H1 (cell line): ENCODE data around the gene CARD14. TPM values are rescaled to one million over a fixed set of nuclear protein-coding genes. Genes with fewer than 3 reads are reported as not detected.

Experiments
- GABPA ChIP-seq: IDR thresholded peaks from 2 replicates; pipeline ENCODE4 v1.6.1; 2011; ENCODE audit warnings: mild to moderate bottlenecking, low read length, moderate library complexity, borderline replicate concordance; ENCODE audit not compliant: insufficient read depth
- JUN ChIP-seq: IDR thresholded peaks from 2 replicates; pipeline ENCODE4 v1.6.1; 2011; ENCODE audit warnings: low read depth, mild to moderate bottlenecking, improper control_type of control experiment, low read length
- KDM4A ChIP-seq: IDR thresholded peaks from one replicate; pipeline ENCODE4 v1.7.1; 2012; ENCODE audit warnings: low read depth, mild to moderate bottlenecking, moderate library complexity, low read length, inconsistent platforms; ENCODE audit not compliant: severe bottlenecking
- POLR2A ChIP-seq, 2 experiments: IDR thresholded peaks; 1 replicate in 1 of 2; 2 replicates in 1 of 2; pipeline ENCODE4 v1.6.1; 2011; ENCODE audit warnings: low read depth in 2 of 2, low read length in 2 of 2, mild to moderate bottlenecking in 2 of 2; ENCODE audit errors: control extremely low read depth in 1 of 2
- POLR2AphosphoS5 ChIP-seq: IDR thresholded peaks from 2 replicates; pipeline ENCODE4 v1.6.1; 2011; ENCODE audit warnings: low read depth, low read length
- YY1 ChIP-seq: IDR thresholded peaks from 2 replicates; pipeline ENCODE4 v1.6.1; 2011; ENCODE audit warnings: low read depth, mild to moderate bottlenecking, low read length
- ZNF274 ChIP-seq: IDR thresholded peaks from 2 replicates; pipeline ENCODE4 v1.7.0; 2012; ENCODE audit warnings: low read length, borderline replicate concordance; ENCODE audit errors: extremely low read depth
- polyA plus RNA-seq, 7 experiments: library from polyadenylated mRNA; depleted of rRNA in 3 of 7; stranded (reverse) in 5 of 7; unstranded in 2 of 7; fragments of >200 nt in 5 of 7; fragments of 200-250 nt in 2 of 7; gene quantifications; 1 replicate in 5 of 7; 2 replicates in 1 of 7; 4 replicates in 1 of 7; pipeline versions ENCODE4 v1.2.1 to v1.2.3, GENCODE V29; 2011 to 2013; ENCODE audit warnings: missing spikeins in 2 of 7, mixed read lengths in 2 of 7
- total RNA-seq: library from RNA; stranded (reverse); fragmentation: NEBNext Ultra II Directional; extraction: Animal tissue kit (Norgen Biotek cat#: 25700); gene quantifications from 2 replicates; pipeline ENCODE4 v1.2.1, GENCODE V29; 2021
- TF ChIP-seq, protein P1 (sequence below): fragments of 300-600 bp; sonication (generic); IDR thresholded peaks from 2 replicates; pipeline ENCODE4 v1.7.1; 2012; ENCODE audit warnings: low read length, moderate library complexity, mild to moderate bottlenecking, inconsistent platforms; ENCODE audit not compliant: insufficient replicate concordance

Gene CARD14
- total and polyA plus RNA-seq, 2 of the 8 experiments (the other 6 are each of a cell fraction or from before 2014, with no cell fraction given), result 0.08 TPM; not detected in 1

- TF ChIP-seq GABPA (no peak), POLR2AphosphoS5 (peak; percentile 62; the same call in 1 of the 2 replicates), JUN (no peak), KDM4A (peak; percentile 97), ZNF274 (no peak), POLR2A (IDR thresholded peaks at IDR 0.05; ENCODE audit: control extremely low read depth in 1 of 2, low read depth in 2 of 2, low read length in 2 of 2) (peak in 1 of 2 experiments; percentile 23; a peak in 1 of 3 replicates), YY1 (peak; percentile 78)
- TF ChIP-seq, protein P1, sequence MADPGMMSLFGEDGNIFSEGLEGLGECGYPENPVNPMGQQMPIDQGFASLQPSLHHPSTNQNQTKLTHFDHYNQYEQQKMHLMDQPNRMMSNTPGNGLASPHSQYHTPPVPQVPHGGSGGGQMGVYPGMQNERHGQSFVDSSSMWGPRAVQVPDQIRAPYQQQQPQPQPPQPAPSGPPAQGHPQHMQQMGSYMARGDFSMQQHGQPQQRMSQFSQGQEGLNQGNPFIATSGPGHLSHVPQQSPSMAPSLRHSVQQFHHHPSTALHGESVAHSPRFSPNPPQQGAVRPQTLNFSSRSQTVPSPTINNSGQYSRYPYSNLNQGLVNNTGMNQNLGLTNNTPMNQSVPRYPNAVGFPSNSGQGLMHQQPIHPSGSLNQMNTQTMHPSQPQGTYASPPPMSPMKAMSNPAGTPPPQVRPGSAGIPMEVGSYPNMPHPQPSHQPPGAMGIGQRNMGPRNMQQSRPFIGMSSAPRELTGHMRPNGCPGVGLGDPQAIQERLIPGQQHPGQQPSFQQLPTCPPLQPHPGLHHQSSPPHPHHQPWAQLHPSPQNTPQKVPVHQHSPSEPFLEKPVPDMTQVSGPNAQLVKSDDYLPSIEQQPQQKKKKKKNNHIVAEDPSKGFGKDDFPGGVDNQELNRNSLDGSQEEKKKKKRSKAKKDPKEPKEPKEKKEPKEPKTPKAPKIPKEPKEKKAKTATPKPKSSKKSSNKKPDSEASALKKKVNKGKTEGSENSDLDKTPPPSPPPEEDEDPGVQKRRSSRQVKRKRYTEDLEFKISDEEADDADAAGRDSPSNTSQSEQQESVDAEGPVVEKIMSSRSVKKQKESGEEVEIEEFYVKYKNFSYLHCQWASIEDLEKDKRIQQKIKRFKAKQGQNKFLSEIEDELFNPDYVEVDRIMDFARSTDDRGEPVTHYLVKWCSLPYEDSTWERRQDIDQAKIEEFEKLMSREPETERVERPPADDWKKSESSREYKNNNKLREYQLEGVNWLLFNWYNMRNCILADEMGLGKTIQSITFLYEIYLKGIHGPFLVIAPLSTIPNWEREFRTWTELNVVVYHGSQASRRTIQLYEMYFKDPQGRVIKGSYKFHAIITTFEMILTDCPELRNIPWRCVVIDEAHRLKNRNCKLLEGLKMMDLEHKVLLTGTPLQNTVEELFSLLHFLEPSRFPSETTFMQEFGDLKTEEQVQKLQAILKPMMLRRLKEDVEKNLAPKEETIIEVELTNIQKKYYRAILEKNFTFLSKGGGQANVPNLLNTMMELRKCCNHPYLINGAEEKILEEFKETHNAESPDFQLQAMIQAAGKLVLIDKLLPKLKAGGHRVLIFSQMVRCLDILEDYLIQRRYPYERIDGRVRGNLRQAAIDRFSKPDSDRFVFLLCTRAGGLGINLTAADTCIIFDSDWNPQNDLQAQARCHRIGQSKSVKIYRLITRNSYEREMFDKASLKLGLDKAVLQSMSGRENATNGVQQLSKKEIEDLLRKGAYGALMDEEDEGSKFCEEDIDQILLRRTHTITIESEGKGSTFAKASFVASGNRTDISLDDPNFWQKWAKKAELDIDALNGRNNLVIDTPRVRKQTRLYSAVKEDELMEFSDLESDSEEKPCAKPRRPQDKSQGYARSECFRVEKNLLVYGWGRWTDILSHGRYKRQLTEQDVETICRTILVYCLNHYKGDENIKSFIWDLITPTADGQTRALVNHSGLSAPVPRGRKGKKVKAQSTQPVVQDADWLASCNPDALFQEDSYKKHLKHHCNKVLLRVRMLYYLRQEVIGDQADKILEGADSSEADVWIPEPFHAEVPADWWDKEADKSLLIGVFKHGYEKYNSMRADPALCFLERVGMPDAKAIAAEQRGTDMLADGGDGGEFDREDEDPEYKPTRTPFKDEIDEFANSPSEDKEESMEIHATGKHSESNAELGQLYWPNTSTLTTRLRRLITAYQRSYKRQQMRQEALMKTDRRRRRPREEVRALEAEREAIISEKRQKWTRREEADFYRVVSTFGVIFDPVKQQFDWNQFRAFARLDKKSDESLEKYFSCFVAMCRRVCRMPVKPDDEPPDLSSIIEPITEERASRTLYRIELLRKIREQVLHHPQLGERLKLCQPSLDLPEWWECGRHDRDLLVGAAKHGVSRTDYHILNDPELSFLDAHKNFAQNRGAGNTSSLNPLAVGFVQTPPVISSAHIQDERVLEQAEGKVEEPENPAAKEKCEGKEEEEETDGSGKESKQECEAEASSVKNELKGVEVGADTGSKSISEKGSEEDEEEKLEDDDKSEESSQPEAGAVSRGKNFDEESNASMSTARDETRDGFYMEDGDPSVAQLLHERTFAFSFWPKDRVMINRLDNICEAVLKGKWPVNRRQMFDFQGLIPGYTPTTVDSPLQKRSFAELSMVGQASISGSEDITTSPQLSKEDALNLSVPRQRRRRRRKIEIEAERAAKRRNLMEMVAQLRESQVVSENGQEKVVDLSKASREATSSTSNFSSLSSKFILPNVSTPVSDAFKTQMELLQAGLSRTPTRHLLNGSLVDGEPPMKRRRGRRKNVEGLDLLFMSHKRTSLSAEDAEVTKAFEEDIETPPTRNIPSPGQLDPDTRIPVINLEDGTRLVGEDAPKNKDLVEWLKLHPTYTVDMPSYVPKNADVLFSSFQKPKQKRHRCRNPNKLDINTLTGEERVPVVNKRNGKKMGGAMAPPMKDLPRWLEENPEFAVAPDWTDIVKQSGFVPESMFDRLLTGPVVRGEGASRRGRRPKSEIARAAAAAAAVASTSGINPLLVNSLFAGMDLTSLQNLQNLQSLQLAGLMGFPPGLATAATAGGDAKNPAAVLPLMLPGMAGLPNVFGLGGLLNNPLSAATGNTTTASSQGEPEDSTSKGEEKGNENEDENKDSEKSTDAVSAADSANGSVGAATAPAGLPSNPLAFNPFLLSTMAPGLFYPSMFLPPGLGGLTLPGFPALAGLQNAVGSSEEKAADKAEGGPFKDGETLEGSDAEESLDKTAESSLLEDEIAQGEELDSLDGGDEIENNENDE, result no peak
Observed at GRCh38 chr17:80220054-80220735, 50.4 kb downstream of the CARD14 start, which contains the start of the genes SGSH and SLC26A11 (continued).
